Esophagus mucosa (tissue), 1 donor: ENCODE data around the gene NTM. TPM values are rescaled to one million over a fixed set of nuclear protein-coding genes. Genes with fewer than 3 reads are reported as not detected.
"Not testable (repeated sequence)": the region's sequence is repeated elsewhere in the genome, so short reads cannot be mapped to it uniquely, and the experiment has no call there.

Experiments
- ATAC-seq: fragments of 200-7000 bp; cut with Tn5 transposase; one replicate; pipeline ENCODE4 v1.9.1; 2020
- total RNA-seq: library from RNA; stranded (reverse); gene quantifications from one replicate; pipeline ENCODE4 v1.2.4, GENCODE V29; 2023
- donor health status: DM: yes; HTN: yes; CAD: no.

The NTM gene
- total RNA-seq, 1 donor from 2014 or later, result 0.92 TPM

- no peak for ATAC-seq
Observed at GRCh38 chr11:132293586-132293985, 923.2 kb downstream of the NTM start.

GRCh38 chr11:132296946-132297610 is 926.7 kb downstream of the NTM start:
- no peak for ATAC-seq

- ATAC-seq, result no peak
Observed at GRCh38 chr11:132298357-132298756, 927.9 kb downstream of the NTM start.

- no peak for ATAC-seq
Observed at GRCh38 chr11:132300283-132300682, 929.9 kb downstream of the NTM start.

- no peak for ATAC-seq
Observed at GRCh38 chr11:132301465-132301864, 931.0 kb downstream of the NTM start.

GRCh38 chr11:132301900-132302299 is 931.5 kb downstream of the NTM start:
- ATAC-seq, result no peak

- ATAC-seq, result no peak
Observed at GRCh38 chr11:132307309-132308020, 937.0 kb downstream of the NTM start.

GRCh38 chr11:132310390-132311375 is 940.3 kb downstream of the NTM start:
- ATAC-seq, result no peak

GRCh38 chr11:132311703-132312102 is 941.3 kb downstream of the NTM start:
- ATAC-seq, result no peak

- no peak for ATAC-seq
Observed at GRCh38 chr11:132312161-132312560, 941.7 kb downstream of the NTM start.

GRCh38 chr11:132312701-132313111 is 942.3 kb downstream of the NTM start:
- ATAC-seq, result no peak

- no peak for ATAC-seq
Observed at GRCh38 chr11:132314911-132315455, 944.6 kb downstream of the NTM start.

GRCh38 chr11:132315696-132316095 is 945.3 kb downstream of the NTM start:
- ATAC-seq, result no peak

GRCh38 chr11:132318421-132319157 is 948.2 kb downstream of the NTM start:
- ATAC-seq, result no peak

GRCh38 chr11:132319419-132319818 is 949.0 kb downstream of the NTM start:
- ATAC-seq, result not testable (repeated sequence)

GRCh38 chr11:132330515-132330914 is 960.1 kb downstream of the NTM start:
- no peak for ATAC-seq

- ATAC-seq, result no peak
Observed at GRCh38 chr11:132332521-132332920, 962.1 kb downstream of the NTM start.

- ATAC-seq, result no peak
Observed at GRCh38 chr11:132334769-132335280, 964.4 kb downstream of the NTM start.

GRCh38 chr11:132335311-132335710 is 964.9 kb downstream of the NTM start:
- no peak for ATAC-seq

GRCh38 chr11:132336781-132337535 is 966.5 kb downstream of the NTM start:
- ATAC-seq, result no peak

GRCh38 chr11:132337819-132338416 is 967.5 kb downstream of the NTM start:
- no peak for ATAC-seq
